ENCODE results near the gene POLR2J. TPM values are rescaled to one million over a fixed set of nuclear protein-coding genes. Genes with fewer than 3 reads are reported as not detected.
A peak's percentile ranks its signal among the peaks of the same experiment; 100 is the strongest.

The POLR2J gene
- total RNA-seq, 2 experiments from 2014 or later = 49.1 to 54.7 TPM

- POLR2A ChIA-PET = interaction anchor here (0.6 to 12.1 kb wide), 6 partner anchors 9 to 39 kb away, joined by 3 to 147 read pairs (median 4); partner anchors contain the start of gene PRKRIP1
- ATAC-seq (peak; percentile 29), DNase-seq (peak; percentile 46)
- Mint-ChIP-seq H3K27me3 (no peaks in the 10 kb centered on the region), H3K36me3 (ENCODE audit: low read depth) (peaks cover 11% of the 10 kb centered on the region), H3K27ac (peak overlapping the region; percentile 95), H3K4me3 (peak overlapping the region; percentile 70), H3K9me3 (no peaks in the 10 kb centered on the region), H3K4me1 (ENCODE audit: low read depth) (peaks cover 47% of the 10 kb centered on the region)
- CTCF ChIA-PET = interaction anchor here (1.3 to 1.8 kb wide), 4 partner anchors 20 to 37 kb away, joined by 3 to 9 read pairs (median 6); partner anchors contain the start of gene PRKRIP1
- no peak for TF ChIP-seq CTCF (IDR thresholded peaks at IDR 0.05)
- intact Hi-C loops (cut with micrococcal nuclease) = no loop called here
These were observed 46.1 kb downstream of the POLR2J start for GRCh38 chr7:102432442-102433218.

DNA sequence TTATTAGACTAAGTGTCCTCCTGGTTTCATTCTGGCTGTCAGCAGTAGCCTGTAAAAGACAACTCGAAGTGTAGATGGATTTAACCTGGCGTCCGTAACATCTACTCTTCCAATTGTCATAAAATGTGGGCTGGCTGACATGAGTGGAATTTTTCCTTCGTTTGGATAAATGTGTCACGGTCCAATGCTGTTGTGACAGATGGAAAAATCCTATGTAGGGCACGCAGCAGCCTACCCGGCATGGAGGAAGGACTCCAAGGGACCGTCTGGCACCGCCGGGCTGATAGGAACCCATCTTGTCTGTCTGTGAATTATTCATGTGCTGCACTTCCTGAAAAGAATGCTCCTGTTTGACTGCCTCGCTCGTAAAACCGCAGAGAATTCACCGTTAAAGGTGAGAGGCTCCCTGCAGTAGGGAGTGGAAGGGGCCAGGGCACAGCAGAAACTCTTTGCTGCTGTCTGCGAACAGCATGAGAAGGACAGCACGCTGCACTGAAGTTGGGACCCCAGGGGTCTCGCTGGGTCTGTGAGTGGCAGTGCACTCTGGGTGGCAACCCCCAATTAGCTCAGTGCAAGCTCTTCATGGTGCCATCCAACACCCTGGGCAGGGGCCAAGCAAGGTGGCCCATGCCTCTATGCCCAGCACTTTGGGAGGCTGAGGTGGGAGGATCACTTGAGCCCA is 47.0 kb downstream of the POLR2J start:
- ATAC-seq = peak; percentile 50
- ChIA-PET POLR2A (interaction anchor here (0.6 to 12.1 kb wide), 5 partner anchors 8 to 38 kb away, joined by 3 to 147 read pairs (median 4); partner anchors contain the start of gene PRKRIP1), CTCF (interaction anchor here (1.3 to 1.7 kb wide), 2 partner anchors 19 to 27 kb away, joined by 5 to 8 read pairs; no protein-coding TSS in a partner anchor)
- Mint-ChIP-seq H3K9me3 (no peaks in the 10 kb centered on the region), H3K27me3 (no peaks in the 10 kb centered on the region), H3K36me3 (ENCODE audit: low read depth) (peaks cover 15% of the 10 kb centered on the region), H3K4me1 (ENCODE audit: low read depth) (peaks cover 52% of the 10 kb centered on the region), H3K4me3 (peak overlapping the region; percentile 70), H3K27ac (peak overlapping the region; percentile 95)
- intact Hi-C loops (cut with micrococcal nuclease) = no loop called here
- DNase-seq = peak; percentile 66
- TF ChIP-seq CTCF (IDR thresholded peaks at IDR 0.05) = no peak

- Mint-ChIP-seq H3K27me3 (no peaks in the 10 kb centered on the region), H3K27ac (peak overlapping the region; percentile 81), H3K4me3 (no peak overlapping the region), H3K9me3 (no peaks in the 10 kb centered on the region), H3K36me3 (ENCODE audit: low read depth) (peaks cover 31% of the 10 kb centered on the region), H3K4me1 (ENCODE audit: low read depth) (peaks cover 71% of the 10 kb centered on the region)
- TF ChIP-seq CTCF (IDR thresholded peaks at IDR 0.05) = no peak
- ATAC-seq (no peak), DNase-seq (no peak)
- ChIA-PET POLR2A (interaction anchor here (1.4 to 12.1 kb wide), 2 partner anchors 15 to 32 kb away, joined by 3 to 147 read pairs; no protein-coding TSS in a partner anchor), CTCF (no interaction called here)
- intact Hi-C loops (cut with micrococcal nuclease) = no loop called here
These were observed 49.4 kb downstream of the POLR2J start for GRCh38 chr7:102429141-102429899.

DNA sequence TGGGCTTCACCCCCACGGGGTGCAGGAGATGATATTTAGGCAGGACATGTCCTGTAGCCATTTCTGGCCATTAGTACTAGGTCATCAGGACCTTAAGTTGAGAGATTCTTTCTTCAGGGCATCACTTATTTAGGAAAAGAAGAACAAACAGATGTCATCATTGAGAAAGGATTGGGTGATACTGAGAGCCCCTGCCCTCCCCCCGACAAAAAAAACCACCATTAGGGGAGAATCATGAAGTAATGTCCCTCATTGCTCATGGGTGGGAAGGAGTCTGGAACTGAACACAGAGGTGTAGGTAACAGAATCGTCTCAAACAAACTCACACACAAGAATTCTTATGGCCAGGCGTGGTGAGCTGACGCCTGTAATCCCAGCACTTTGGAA is 51.7 kb downstream of the POLR2J start:
- ATAC-seq (no peak), DNase-seq (no peak)
- TF ChIP-seq CTCF (IDR thresholded peaks at IDR 0.05) = no peak
- peak overlapping the region; percentile 75 for H3K4me3 Mint-ChIP-seq
- intact Hi-C loops (cut with micrococcal nuclease) = no loop called here
- CTCF ChIA-PET = interaction anchor here (3.4 to 7.1 kb wide), 3 partner anchors 10 to 22 kb away, joined by 15 to 38 read pairs (median 18); no protein-coding TSS in a partner anchor
- POLR2A ChIA-PET = interaction anchor here (0.6 to 12.1 kb wide), 3 partner anchors 12 to 30 kb away, joined by 3 to 147 read pairs (median 24); partner anchors contain the start of gene PRKRIP1
- peak overlapping the region; percentile 98 for H3K27ac Mint-ChIP-seq
- peaks cover 71% of the 10 kb centered on the region for H3K4me1 Mint-ChIP-seq (ENCODE audit: low read depth)
- no peaks in the 10 kb centered on the region for H3K9me3 Mint-ChIP-seq
- no peaks in the 10 kb centered on the region for H3K27me3 Mint-ChIP-seq
- H3K36me3 Mint-ChIP-seq (ENCODE audit: low read depth) = peaks cover 34% of the 10 kb centered on the region
